Stomach (tissue), 4 donors: ENCODE results near the gene MZF1.

Source experiments
- CTCF ChIP-seq, 7 experiments: fragments of 450-650 bp in 4 of 7; fragments of 200-600 bp in 3 of 7; sonication (generic) in 3 of 7; IDR thresholded peaks; one replicate each; pipeline ENCODE4 v1.5.1; 2016 to 2019; ENCODE audit warnings: antibody characterized with exemption in 7 of 7, control low read depth in 2 of 7, mild to moderate bottlenecking in 1 of 7
- EP300 ChIP-seq: sonication (generic); formaldehyde crosslinking; IDR thresholded peaks from one replicate; pipeline ENCODE4 v1.6.1; 2017; ENCODE audit warnings: antibody characterized with exemption
- POLR2A ChIP-seq, 4 donors: fragments of 450-650 bp; IDR thresholded peaks; one replicate each; pipeline ENCODE4 v1.6.1; 2016; ENCODE audit warnings: antibody characterized with exemption in 4 of 4, control low read depth in 2 of 4, mild to moderate bottlenecking in 1 of 4, moderate library complexity in 1 of 4
- POLR2AphosphoS5 ChIP-seq, 3 donors: sonication (generic); formaldehyde crosslinking; IDR thresholded peaks; one replicate each; pipeline ENCODE4 v1.6.1; 2016; ENCODE audit warnings: antibody characterized with exemption in 3 of 3

GRCh38 chr19:58519087-58519354 lies 54.1 kb downstream of the MZF1 start:
- TF ChIP-seq CTCF (IDR thresholded peaks at IDR 0.05) (peak in 2 of 7 experiments; percentile 54 to 71), EP300 (no peak), POLR2A (IDR thresholded peaks at IDR 0.05) (no peak), POLR2AphosphoS5 (IDR thresholded peaks at IDR 0.05) (no peak)
